Natural killer cell treated with Interleukin-12 subunit alpha and Interleukin-12 subunit beta and Interleukin-15 and Interleukin-18, amount 100 ng/mL, for 72 hours (primary cell): ENCODE data around the gene RASA1. TPM values are rescaled to one million over a fixed set of nuclear protein-coding genes. Genes with fewer than 3 reads are reported as not detected.

ENCODE experiments used
- ATAC-seq, 2 donors: fragments of 150-1000 bp; cut with Tn5 transposase in 1 of 2; sonication (Bioruptor Pico), chemical (Tn5 transposase) in 1 of 2; 2 replicates each; pipeline ENCODE4 v1.10.0; 2021
- DNase-seq: peaks from one replicate; pipeline ENCODE4 v3.0.0; 2022; ENCODE audit warnings: low spot score
- H3K27ac Mint-ChIP-seq, 2 donors: 1 replicate in 1 of 2; 2 replicates in 1 of 2; pipeline ENCODE4 v1.8.0; 2022; ENCODE audit warnings: mixed read lengths in 2 of 2, mild to moderate bottlenecking in 1 of 2, moderate library complexity in 1 of 2
- H3K27me3 Mint-ChIP-seq, 2 donors: 1 replicate in 1 of 2; 2 replicates in 1 of 2; pipeline ENCODE4 v1.8.0; 2022; ENCODE audit warnings: mixed read lengths in 2 of 2
- H3K36me3 Mint-ChIP-seq: one replicate; pipeline ENCODE4 v1.8.0; 2022; ENCODE audit warnings: mixed read lengths
- H3K4me1 Mint-ChIP-seq, 2 donors: 1 replicate in 1 of 2; 2 replicates in 1 of 2; pipeline ENCODE4 v1.8.0; 2022; ENCODE audit warnings: low read depth in 2 of 2, mixed read lengths in 2 of 2, mild to moderate bottlenecking in 1 of 2
- H3K4me3 Mint-ChIP-seq: one replicate; pipeline ENCODE4 v1.8.0; 2022; ENCODE audit warnings: mixed read lengths
- H3K9me3 Mint-ChIP-seq: 2 replicates; pipeline ENCODE4 v1.8.0; 2022; ENCODE audit warnings: mixed read lengths
- total RNA-seq, 2 donors: library from RNA; stranded (reverse); gene quantifications; one replicate each; pipeline ENCODE4 v1.2.3, GENCODE V29; 2022

Gene RASA1
- total RNA-seq, 2 donors from 2014 or later, result 23.3 to 30.6 TPM

DNA sequence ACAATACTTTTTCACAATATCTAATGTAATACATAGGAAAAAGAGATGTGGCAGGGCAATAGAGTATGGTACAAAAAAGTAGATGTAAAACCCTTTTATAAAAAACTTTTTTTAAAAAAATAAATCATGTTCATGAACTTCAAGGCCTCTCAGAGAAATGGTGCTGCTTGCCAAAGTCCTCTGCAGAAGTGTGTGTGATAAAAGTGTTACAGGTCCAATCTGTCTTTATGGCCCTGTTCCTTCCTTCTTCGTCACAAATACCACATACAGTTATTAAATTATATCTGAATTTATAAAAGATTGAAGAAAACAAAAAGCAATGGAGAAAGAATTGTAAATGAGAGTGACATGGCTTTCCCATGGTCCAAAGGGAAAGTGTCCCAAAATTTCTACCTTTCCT, 166.8 kb downstream of the RASA1 start:
- no peak overlapping the region for H3K27ac Mint-ChIP-seq
- no peak for ATAC-seq
- no peaks in the 10 kb centered on the region for H3K4me1 Mint-ChIP-seq
- no peak for DNase-seq
- no peak overlapping the region for H3K4me3 Mint-ChIP-seq
- peaks cover 26 to 27% of the 10 kb centered on the region in 2 donors for H3K27me3 Mint-ChIP-seq
- H3K36me3 Mint-ChIP-seq, result no peaks in the 10 kb centered on the region
- no peaks in the 10 kb centered on the region for H3K9me3 Mint-ChIP-seq

DNA sequence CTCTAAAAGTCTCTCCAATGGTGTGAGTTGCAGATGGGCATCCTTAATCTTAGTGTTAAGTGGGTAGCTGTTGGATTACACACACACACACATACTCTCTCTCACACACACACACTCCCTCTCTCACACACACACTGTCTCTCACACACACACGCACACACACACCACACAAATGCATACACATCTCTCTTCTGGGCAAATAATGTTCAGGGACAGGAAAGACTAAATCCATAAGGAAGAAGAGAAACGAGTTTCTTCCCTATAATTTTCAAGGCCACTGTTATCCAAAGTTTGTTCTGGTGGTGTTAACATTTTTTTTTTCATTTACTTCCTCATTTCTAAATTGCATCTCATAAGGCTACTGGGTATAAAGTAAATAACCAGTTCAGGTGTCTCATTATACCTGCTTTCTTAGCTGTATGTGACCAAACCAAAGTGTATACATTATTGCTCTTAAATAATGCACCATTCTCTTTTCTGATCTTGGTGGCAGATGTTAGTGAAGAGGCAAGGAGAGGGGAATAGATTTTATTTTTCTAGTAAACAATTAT, 167.5 kb downstream of the RASA1 start:
- DNase-seq (no peak), ATAC-seq (no peak)
- Mint-ChIP-seq H3K27me3 (peaks cover 28 to 34% of the 10 kb centered on the region in 2 donors), H3K4me1 (no peaks in the 10 kb centered on the region), H3K4me3 (no peak overlapping the region), H3K27ac (no peak overlapping the region), H3K9me3 (no peaks in the 10 kb centered on the region), H3K36me3 (no peaks in the 10 kb centered on the region)

DNA sequence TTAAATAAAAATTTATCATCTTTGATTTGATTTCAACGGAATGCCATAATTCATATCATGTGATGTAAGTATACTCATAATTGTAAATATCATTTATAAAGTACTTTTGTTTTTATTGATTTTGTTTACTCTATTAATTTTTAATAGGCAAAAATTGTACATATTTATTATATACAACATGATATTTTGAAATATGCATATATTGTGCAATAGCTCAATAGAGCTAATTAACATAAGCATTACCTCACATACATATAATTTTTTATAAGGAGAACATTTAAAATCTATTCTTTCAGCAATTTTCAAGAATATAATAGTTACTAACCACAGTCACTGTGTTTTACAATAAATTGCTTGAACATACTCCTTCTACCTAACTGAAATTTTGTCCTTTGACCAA, 170.0 kb downstream of the RASA1 start:
- ATAC-seq (no peak), DNase-seq (no peak)
- Mint-ChIP-seq H3K4me1 (no peaks in the 10 kb centered on the region), H3K9me3 (no peaks in the 10 kb centered on the region), H3K36me3 (no peaks in the 10 kb centered on the region), H3K4me3 (no peak overlapping the region), H3K27me3 (peaks cover 27 to 33% of the 10 kb centered on the region in 2 donors), H3K27ac (no peak overlapping the region)

DNA sequence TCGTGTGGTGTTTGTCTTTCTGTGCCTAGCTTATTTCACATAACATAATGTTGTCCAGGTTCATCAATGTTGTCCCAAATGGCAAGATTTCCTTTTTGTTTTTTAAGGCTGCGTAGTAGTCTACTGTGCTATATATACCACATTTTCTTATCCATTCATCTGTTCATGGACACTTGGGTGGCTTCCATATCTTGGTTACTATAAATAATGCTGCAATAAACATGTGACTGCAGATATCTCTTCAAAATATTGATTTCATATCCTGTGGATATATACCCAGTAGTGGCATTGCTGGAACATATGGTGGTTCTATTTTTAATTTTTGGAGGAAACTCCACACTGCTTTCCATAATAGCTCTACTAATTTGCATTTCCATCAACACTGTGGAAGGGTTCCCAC, 170.5 kb downstream of the RASA1 start:
- Mint-ChIP-seq H3K4me1 (no peaks in the 10 kb centered on the region), H3K36me3 (no peaks in the 10 kb centered on the region), H3K9me3 (no peaks in the 10 kb centered on the region), H3K27me3 (peaks cover 28 to 37% of the 10 kb centered on the region in 2 donors), H3K4me3 (no peak overlapping the region), H3K27ac (no peak overlapping the region)
- no peak for DNase-seq
- ATAC-seq, result no peak

Other genes starting within 250 kb of the RASA1 start
- 10 to 100 TPM; 63.2 to 96.9 TPM for gene CCNH, start 145.0 kb downstream of the RASA1 start, total RNA-seq